ENCODE results near the gene PEAK1.
"Not testable (repeated sequence)": the region's sequence is repeated elsewhere in the genome, so short reads cannot be mapped to it uniquely, and the experiment has no call there.

Gene PEAK1

DNA sequence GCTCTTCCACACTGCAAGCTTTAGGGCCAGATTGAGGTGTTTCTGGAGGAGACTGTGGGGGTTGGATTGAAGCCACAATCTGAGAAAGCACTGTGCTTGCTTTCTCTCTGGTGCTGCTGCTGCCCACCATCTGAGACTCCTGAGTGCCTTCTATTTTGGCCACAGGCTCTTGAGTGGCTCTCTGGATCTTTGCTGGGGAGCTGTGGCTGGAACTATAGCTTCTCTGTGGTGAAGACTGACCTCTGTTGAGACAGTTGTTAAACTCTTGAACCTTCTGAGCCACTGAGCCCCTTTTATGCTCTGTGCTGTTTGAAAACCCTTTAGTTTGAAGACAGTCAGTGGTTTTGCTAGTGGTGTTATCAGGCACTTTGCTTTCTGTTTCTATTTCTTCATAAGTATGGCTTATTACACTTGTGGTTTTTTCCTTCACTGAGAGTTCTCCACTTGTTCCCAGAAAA is 240.3 kb downstream of the PEAK1 start:
- TF ChIP-seq GATA1 (IDR thresholded peaks at IDR 0.05; ENCODE audit: low read depth, low read length) = no peak
- TF ChIP-seq POLR2A (IDR thresholded peaks at IDR 0.05; ENCODE audit: low read length) = no peak
- no peak for DNase-seq

DNA sequence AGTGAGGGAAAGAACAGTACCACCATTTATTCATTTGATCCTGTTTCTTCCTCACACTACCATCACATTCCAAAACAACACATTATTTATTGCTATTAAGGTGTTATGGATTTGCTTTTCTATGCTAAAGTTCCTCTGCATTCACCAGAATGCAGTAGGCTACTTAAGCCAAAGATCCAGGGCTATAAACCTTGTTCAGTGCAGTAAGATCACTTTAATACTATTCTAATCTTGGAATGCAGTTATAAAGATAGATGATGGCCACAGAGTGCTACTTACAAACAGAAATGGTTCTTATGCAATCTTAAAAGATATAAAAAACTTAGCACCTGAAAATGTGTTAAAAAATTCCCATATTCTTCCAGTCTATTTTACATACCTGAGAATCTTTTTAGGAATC is 241.5 kb downstream of the PEAK1 start:
- TF ChIP-seq GATA1 (IDR thresholded peaks at IDR 0.05; ENCODE audit: low read depth, low read length) = no peak
- TF ChIP-seq POLR2A (IDR thresholded peaks at IDR 0.05; ENCODE audit: low read length) = no peak
- DNase-seq = no peak

DNA sequence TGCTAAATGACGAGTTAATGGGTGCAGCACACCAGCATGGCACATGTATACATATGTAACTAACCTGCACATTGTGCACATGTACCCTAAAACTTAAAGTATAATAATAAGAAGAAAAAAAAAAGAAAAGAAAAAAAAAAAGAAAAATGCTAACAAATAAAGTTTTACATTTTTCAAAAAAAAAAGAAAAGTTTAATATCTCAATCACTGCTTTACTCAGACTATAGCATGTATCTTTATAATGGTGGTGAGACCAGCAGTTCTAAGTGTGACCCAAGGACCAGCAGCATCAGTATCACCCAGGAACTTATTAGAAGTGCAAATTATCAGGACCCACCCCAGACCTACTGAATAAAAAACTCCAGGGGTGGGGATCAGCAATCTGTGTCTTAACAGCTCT is 243.8 kb downstream of the PEAK1 start:
- not testable (repeated sequence) for DNase-seq

DNA sequence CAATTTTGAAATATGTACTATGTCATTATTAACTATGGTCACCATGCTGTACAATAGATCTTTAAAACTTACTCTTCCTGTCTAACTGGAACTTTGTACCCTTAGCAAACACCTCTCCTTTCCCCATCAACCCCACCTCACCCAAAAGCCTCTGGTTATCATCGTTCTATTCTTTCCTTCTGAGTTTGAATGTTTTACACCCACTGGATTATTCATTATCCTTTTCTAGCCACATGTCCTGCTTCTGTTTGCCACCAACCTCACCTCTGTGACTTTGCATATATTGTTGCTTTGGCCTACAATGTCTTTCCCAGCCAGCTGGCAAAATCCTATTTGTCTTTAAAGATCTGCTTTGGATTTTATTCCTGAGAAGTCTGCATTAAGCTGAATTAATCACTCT is 246.4 kb downstream of the PEAK1 start:
- DNase-seq = no peak
- no peak for TF ChIP-seq POLR2A (IDR thresholded peaks at IDR 0.05; ENCODE audit: low read length)
- TF ChIP-seq GATA1 (IDR thresholded peaks at IDR 0.05; ENCODE audit: low read depth, low read length) = no peak

DNA sequence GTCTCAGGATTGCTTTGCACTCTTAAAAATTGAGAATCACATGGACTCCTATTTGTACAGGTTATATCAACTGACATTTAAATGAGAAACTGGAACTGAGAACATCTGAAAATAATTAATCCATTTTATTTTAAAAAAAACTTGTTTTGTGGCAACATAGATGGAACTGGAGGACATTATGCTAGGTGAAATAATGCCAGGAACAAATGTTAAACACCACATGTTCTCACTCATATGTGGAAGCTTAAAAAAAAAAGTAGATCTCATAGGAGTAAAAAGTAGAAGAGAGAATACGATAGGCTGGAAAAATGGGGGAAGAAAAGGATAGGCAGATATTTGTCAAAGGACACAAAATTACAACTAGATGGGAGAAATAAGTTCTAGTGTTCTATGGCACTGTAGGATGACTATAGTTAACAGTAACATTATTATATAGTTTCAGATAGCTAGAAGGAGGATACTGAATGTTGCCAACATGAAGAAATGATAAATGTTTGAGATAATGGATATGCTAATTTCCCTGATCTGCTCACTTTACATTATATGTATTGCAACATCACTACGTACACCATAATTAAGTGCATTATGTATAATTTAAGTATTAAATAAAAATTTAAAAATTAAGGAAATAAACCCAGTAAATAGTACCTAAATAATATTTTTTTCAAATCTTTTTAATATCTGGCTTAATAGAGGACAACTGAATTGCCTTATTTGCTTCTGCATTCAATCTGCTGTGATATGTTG is 248.5 kb downstream of the PEAK1 start:
- no peak for DNase-seq
- TF ChIP-seq POLR2A (IDR thresholded peaks at IDR 0.05; ENCODE audit: low read length) = no peak
- TF ChIP-seq GATA1 (IDR thresholded peaks at IDR 0.05; ENCODE audit: low read depth, low read length) = no peak

DNA sequence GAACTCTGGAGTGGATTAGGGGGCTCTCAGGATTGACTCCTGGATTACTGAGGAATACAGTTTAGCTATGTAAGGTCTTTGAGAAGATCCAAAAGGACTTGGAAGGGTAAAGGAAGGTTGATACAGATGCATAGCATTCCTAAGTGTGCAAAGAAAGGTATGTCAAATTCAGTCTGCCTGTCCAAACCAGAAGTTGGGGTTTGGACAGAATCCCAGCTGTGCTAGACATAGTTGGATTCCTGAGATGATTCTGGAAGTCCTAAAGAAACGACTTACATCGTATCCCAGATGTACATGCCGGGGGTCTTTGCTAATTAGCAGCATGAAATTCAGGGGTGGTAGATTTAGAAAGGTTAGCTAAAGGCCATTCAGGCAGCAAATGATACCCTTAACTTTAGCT is 251.3 kb downstream of the PEAK1 start:
- no peak for DNase-seq
- no peak for TF ChIP-seq GATA1 (IDR thresholded peaks at IDR 0.05; ENCODE audit: low read depth, low read length)
- TF ChIP-seq POLR2A (IDR thresholded peaks at IDR 0.05; ENCODE audit: low read length) = no peak

DNA sequence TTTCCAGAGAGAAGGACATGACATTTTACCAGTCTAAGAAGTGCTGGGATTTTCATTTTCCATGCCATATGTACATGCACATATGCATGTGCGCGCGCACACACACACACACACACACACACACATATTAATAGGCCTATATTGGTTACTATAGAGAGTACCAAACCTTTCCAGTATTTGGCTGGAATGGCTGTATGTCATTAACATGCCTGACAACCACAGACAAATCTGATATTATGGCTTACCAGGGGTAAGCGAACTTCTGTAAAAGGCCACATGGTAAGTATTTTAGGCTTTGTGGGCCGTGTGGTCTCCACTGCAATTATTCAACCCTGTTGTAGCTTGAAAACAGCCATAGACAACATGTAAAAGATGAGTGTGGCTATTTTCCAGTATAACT is 251.8 kb downstream of the PEAK1 start:
- no peak for TF ChIP-seq GATA1 (IDR thresholded peaks at IDR 0.05; ENCODE audit: low read depth, low read length)
- TF ChIP-seq POLR2A (IDR thresholded peaks at IDR 0.05; ENCODE audit: low read length) = no peak

DNA sequence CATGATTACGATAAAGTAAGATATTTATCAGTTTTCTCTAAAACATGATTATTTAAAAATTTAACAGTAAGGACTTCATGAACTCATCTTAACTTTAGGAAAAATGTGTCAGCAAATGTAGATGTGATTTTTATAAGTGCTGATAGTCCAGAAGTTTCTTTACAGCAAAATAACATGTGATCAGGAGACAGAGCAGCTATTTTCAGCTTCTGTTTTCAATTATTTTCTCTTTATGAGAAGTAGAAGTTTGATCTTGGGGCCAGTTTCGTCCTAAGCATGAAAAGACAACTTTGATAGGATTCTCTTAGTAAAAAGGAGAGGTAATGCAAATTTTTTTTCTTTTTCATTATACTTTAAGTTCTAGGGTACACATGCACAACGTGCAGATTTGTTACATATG is 252.5 kb downstream of the PEAK1 start:
- DNase-seq = no peak
- TF ChIP-seq GATA1 (IDR thresholded peaks at IDR 0.05; ENCODE audit: low read depth, low read length) = no peak
- TF ChIP-seq POLR2A (IDR thresholded peaks at IDR 0.05; ENCODE audit: low read length) = no peak

More for the DNA sequence above, 251.8 kb downstream of the PEAK1 start:
- no peak for DNase-seq

DNA sequence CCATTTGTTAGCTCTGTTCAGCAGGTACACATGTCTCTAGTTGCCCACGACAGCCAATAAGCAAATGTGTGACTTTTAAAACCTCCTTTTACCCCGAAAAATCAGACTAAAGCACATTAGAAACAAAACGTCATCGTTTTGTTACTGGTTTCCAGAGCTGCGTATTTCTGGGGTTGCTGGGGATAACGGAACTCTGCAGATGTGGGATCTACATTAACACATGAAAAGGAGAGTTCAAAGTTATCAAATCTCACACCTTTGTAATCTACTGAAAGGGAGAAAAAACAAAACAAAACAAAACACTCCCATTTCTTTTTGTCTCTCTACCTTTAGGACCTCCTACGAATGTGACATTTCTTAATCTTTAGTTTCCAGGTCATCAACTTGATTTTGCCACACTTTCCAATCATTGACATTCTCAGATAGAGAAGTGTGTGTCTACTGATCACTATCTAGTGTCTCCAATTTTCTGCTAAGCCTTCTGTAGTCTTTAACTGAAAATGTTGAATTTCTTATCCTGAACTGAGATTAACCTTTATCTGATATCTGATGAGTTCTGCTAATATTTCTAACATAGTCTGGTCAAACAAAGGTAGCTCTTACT is 256.0 kb downstream of the PEAK1 start:
- no peak for TF ChIP-seq GATA1 (IDR thresholded peaks at IDR 0.05; ENCODE audit: low read depth, low read length)
- TF ChIP-seq POLR2A (IDR thresholded peaks at IDR 0.05; ENCODE audit: low read length) = no peak
- no peak for DNase-seq

DNA sequence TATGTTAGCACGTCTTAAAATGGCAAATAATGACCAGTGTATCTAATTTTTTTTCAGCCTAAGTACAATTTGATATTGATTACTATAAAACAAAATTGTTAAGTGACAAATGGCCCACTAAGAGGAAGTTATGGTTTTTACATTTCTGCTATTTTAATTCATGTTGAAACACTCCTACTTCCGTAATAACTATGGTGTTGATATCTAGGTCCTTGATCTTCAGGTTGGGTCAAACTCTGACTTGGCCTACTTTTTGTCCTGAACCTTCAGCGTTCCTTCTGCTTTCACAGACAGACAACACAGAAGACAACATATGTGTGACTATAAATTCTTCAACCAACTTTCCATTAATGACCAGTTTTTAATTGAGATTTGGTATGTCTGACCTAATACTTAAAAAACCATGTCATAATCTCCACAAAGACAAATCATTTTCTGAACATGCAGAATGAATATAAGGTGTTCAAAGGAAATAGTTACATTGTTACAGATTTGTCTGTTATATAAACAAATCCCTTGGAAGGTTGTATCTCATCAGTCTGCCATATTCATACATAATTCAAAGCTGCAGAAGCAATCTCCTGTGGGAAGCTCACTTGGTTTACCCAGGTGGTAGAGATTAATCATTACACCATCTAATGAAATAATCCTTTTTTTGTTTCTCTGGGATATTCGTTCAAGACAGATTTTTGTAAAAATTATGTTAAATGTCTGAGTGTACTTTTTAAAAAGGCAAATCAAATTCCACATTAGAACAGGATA is 256.9 kb downstream of the PEAK1 start:
- TF ChIP-seq POLR2A (IDR thresholded peaks at IDR 0.05; ENCODE audit: low read length) = no peak
- no peak for TF ChIP-seq GATA1 (IDR thresholded peaks at IDR 0.05; ENCODE audit: low read depth, low read length)
- DNase-seq = no peak

DNA sequence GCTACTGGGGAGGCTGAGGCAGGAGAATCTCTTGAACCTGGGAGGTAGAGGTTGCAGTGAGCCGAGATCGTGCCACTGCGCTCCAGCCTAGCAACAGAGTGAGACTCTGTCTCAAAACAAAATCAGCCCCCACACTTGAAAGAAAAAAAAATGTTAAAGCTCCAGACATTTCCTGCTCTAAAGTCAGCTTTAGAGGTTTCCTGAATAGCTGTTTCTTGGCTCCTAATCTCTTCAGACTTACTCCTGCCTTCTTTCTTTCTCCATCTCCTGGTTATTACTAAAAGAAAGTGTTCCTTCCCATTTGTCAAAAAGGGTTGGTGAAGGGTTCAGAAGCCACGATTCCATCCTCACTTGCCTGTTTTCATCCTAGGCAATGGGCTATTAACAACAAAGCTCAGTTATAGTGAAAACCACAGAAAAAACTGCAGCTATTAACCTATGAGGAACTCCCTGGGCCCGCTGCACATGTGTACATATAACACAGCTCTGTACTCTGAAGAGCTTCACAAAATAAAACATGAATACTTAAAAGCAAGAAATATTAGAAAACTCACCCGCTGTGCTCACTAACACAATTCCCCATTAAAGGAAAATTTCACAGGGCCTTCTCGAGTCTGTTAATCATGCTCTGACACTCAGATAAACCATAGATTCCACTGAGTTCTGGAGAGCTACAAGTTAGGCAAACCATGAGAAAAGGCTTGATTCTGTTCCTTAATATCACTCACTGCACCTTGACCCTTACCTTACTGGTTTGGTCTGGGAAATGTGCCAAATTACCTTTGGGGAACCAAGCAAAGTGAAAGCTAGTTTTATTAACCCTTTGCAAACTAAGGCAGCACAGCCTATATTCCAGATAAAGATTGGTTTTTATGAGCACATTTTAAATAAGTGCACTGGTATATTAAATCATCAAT is 259.1 kb downstream of the PEAK1 start:
- no peak for DNase-seq
- no peak for TF ChIP-seq POLR2A (IDR thresholded peaks at IDR 0.05; ENCODE audit: low read length)
- no peak for TF ChIP-seq GATA1 (IDR thresholded peaks at IDR 0.05; ENCODE audit: low read depth, low read length)

DNA sequence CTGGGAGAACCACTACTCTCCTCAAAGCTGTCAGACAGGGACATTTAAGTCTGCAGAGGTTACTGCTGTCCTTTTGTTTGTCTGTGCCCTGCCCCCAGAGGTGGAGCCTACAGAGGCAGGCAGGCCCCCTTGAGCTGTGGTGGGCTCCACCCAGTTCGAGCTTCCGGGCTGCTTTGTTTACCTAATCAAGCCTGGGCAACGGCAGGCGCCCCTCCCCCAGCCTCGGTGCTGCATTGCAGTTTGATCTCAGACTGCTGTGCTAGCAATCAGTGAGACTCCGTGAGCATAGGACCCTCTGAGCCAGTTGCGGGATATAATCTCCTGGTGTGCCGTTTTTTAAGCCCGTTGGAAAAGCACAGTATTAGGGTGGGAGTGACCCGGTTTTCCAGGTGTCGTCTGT is 263.9 kb downstream of the PEAK1 start:
- not testable (repeated sequence) for DNase-seq

DNA sequence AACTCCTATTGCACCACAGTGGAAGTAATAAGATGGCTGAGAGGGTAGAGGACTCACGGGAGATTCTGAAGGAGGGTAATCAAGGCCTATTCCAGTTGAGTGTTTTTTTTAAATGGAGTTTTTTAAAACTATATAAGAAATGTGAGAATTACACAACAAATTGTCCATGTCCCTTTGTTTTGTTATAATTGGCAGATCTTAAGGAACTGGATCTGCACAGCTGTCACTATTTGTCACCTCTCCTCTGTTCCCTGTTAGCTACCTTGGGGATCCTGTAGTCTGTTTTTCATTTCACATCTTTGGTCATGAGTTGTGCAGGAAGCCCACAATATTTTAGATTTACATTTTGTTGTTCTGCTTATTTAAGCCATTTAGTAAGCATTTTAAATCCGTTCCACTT is 271.7 kb downstream of the PEAK1 start:
- no peak for DNase-seq
- no peak for TF ChIP-seq POLR2A (IDR thresholded peaks at IDR 0.05; ENCODE audit: low read length)

DNA sequence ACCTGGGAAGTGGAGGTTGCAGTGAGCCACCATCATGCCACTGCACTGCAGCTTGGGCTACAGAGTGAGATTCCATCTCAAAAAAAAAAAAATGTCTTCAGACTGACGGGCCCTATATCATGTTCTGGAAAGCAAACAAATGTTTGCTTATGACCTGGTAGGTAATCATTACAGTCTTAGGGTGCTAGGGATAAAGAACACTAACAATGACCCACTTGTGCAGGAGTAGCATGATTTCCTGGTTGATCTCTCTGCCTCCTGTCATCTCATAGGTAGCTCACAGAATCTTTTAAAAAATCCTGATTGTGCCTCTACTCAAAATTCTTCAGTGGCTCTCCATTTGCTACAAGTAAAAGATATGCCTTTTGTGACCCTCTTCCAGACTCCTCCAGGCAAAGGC is 274.5 kb downstream of the PEAK1 start:
- TF ChIP-seq GATA1 (IDR thresholded peaks at IDR 0.05; ENCODE audit: low read depth, low read length) = no peak
- TF ChIP-seq POLR2A (IDR thresholded peaks at IDR 0.05; ENCODE audit: low read length) = no peak
- DNase-seq = no peak

Measured in erythroblast (primary cell).